SK-N-SH (cell line): ENCODE results near the gene DIPK1A. TPM values are rescaled to one million over a fixed set of nuclear protein-coding genes. Genes with fewer than 3 reads are reported as not detected.
A peak's percentile ranks its signal among the peaks of the same experiment; 100 is the strongest.

Experiments used
- CTCF ChIA-PET: fragments of 300-600, 350-600 bp; formaldehyde crosslinking; extraction: SDS; loops from one replicate; lab custom pipeline; 2021; lab: Yijun Ruan, JAX
- POLR2A ChIA-PET: fragments of 350-600 bp; sonication (Branson Sonifier 250); formaldehyde crosslinking; extraction: SDS; loops from one replicate; lab custom pipeline; 2020; ENCODE audit warnings: antibody characterized with exemption, inconsistent platforms; lab: Yijun Ruan, JAX
- DNase-seq: peaks from one replicate; pipeline ENCODE4 v3.0.0; 2012
- H2AFZ ChIP-seq: fragments of 200-600 bp; sonication (generic); 2 replicates; pipeline ENCODE4 v1.8.1; 2016; ENCODE audit warnings: antibody characterized with exemption, mild to moderate bottlenecking, low read depth
- H3F3A ChIP-seq: fragments of 200-600 bp; sonication (generic); replicated peaks from 2 replicates; pipeline ENCODE3; 2016; ENCODE audit warnings: antibody characterized with exemption, mild to moderate bottlenecking; ENCODE audit not compliant: insufficient read depth
- H3K27ac ChIP-seq, 2 experiments: fragments of 200-500 bp in 1 of 2; fragments of 200-600 bp in 1 of 2; sonication (Bioruptor generic) in 1 of 2; sonication (generic), shearing (Covaris generic) in 1 of 2; 2 replicates each; pipeline versions ENCODE4 v1.5.1 to v1.6.1; 2014 to 2016; ENCODE audit warnings: low read depth in 2 of 2, inconsistent platforms in 1 of 2, low read length in 1 of 2, mild to moderate bottlenecking in 1 of 2, mixed read lengths in 1 of 2
- H3K27me3 ChIP-seq: fragments of 200-600 bp; sonication (generic), shearing (Covaris generic); 2 replicates; pipeline ENCODE4 v1.6.1; 2016; ENCODE audit warnings: mixed run types; ENCODE audit not compliant: insufficient read depth
- H3K36me3 ChIP-seq, 2 experiments: fragments of 200-500 bp in 1 of 2; fragments of 200-600 bp in 1 of 2; sonication (Bioruptor generic) in 1 of 2; sonication (generic) in 1 of 2; replicated peaks in 1 of 2; 2 replicates each; pipeline versions ENCODE3 to v1.5.1; 2014 to 2016; ENCODE audit warnings: low read length in 1 of 2, mild to moderate bottlenecking in 1 of 2; ENCODE audit not compliant: insufficient read depth in 2 of 2, control insufficient read depth in 1 of 2
- H3K4me1 ChIP-seq, 2 experiments: fragments of 200-500 bp in 1 of 2; fragments of 200-600 bp in 1 of 2; sonication (Bioruptor generic) in 1 of 2; sonication (generic), shearing (Covaris generic) in 1 of 2; 2 replicates each; pipeline versions ENCODE4 v1.5.1 to v1.6.1; 2014 to 2016; ENCODE audit warnings: low read depth in 1 of 2, low read length in 1 of 2, mixed run types in 1 of 2; ENCODE audit not compliant: insufficient read depth in 2 of 2, control insufficient read depth in 1 of 2
- H3K4me2 ChIP-seq: fragments of 200-600 bp; sonication (generic), shearing (Covaris generic); 2 replicates; pipeline ENCODE4 v1.6.1; 2017; ENCODE audit warnings: mixed run types
- H3K4me3 ChIP-seq, 2 experiments: fragments of 200-500 bp in 1 of 2; fragments of 200-600 bp in 1 of 2; sonication (Bioruptor generic) in 1 of 2; sonication (generic), shearing (Covaris generic) in 1 of 2; 2 replicates each; pipeline versions ENCODE4 v1.5.1 to v1.8.1; 2014 to 2016; ENCODE audit warnings: low read depth in 2 of 2, inconsistent platforms in 1 of 2, low read length in 1 of 2, mild to moderate bottlenecking in 1 of 2, mixed read lengths in 1 of 2, moderate library complexity in 1 of 2
- H3K79me2 ChIP-seq: fragments of 200-600 bp; sonication (generic); 2 replicates; pipeline ENCODE4 v1.8.1; 2017; ENCODE audit warnings: mild to moderate bottlenecking; ENCODE audit not compliant: insufficient read depth
- H3K9ac ChIP-seq: fragments of 200-600 bp; sonication (generic); 2 replicates; pipeline ENCODE4 v1.6.1; 2017; ENCODE audit warnings: mixed run types
- H3K9me2 ChIP-seq: fragments of 200-600 bp; sonication (generic); 2 replicates; pipeline ENCODE4 v1.6.1; 2017; ENCODE audit warnings: mixed run types
- H3K9me3 ChIP-seq: fragments of 200-600 bp; sonication (generic); 2 replicates; pipeline ENCODE4 v1.6.1; 2017; ENCODE audit warnings: mixed run types, mild to moderate bottlenecking, moderate library complexity
- H4K20me1 ChIP-seq: fragments of 200-600 bp; sonication (generic); 2 replicates; pipeline ENCODE4 v1.6.1; 2017; ENCODE audit warnings: mild to moderate bottlenecking, mixed run types; ENCODE audit not compliant: insufficient read depth
- CHD2 ChIP-seq: fragments of 150-350 bp; IDR thresholded peaks from 2 replicates; pipeline ENCODE4 v1.6.1; 2018; ENCODE audit warnings: low read length; ENCODE audit not compliant: partially characterized antibody
- EZH2phosphoT487 ChIP-seq: fragments of 200-600 bp; sonication (generic); IDR thresholded peaks from 2 replicates; pipeline ENCODE4 v1.6.1; 2017; ENCODE audit warnings: low read depth, mixed run types, mild to moderate bottlenecking, antibody characterized with exemption, moderate library complexity, borderline replicate concordance
- JUND ChIP-seq: IDR thresholded peaks from 2 replicates; pipeline ENCODE4 v1.4.0; 2012
- MAX ChIP-seq: IDR thresholded peaks from 2 replicates; pipeline ENCODE4 v1.4.0; 2012; ENCODE audit warnings: low read depth
- NRF1 ChIP-seq: IDR thresholded peaks from 2 replicates; pipeline ENCODE4 v1.6.1; 2012; ENCODE audit warnings: low read depth, mild to moderate bottlenecking, low read length
- RAD21 ChIP-seq: IDR thresholded peaks from 2 replicates; pipeline ENCODE4 v1.6.1; 2012; ENCODE audit warnings: mild to moderate bottlenecking, low read length
- RFX5 ChIP-seq: IDR thresholded peaks from 2 replicates; pipeline ENCODE4 v1.6.1; 2012; ENCODE audit warnings: mild to moderate bottlenecking, improper control_type of control experiment, low read length
- RXRA ChIP-seq: IDR thresholded peaks from 2 replicates; pipeline ENCODE4 v1.4.0; 2012; ENCODE audit warnings: low read depth, mild to moderate bottlenecking, borderline replicate concordance
- SIN3A ChIP-seq: IDR thresholded peaks from 2 replicates; pipeline ENCODE4 v1.6.1; 2012; ENCODE audit warnings: low read depth, mild to moderate bottlenecking, low read length, moderate library complexity, borderline replicate concordance
- SMC3 ChIP-seq: IDR thresholded peaks from 2 replicates; pipeline ENCODE4 v1.6.1; 2012; ENCODE audit warnings: low read depth, low read length, improper control_type of control experiment
- TAF1 ChIP-seq: IDR thresholded peaks from 2 replicates; pipeline ENCODE4 v1.6.1; 2012; ENCODE audit warnings: low read depth, mild to moderate bottlenecking, low read length, moderate library complexity, borderline replicate concordance
- TEAD4 ChIP-seq: IDR thresholded peaks from 2 replicates; pipeline ENCODE4 v1.4.0; 2012; ENCODE audit warnings: mild to moderate bottlenecking, borderline replicate concordance; ENCODE audit not compliant: insufficient read depth
- ZBTB33 ChIP-seq: IDR thresholded peaks from 2 replicates; pipeline ENCODE4 v1.4.0; 2012; ENCODE audit warnings: low read depth, borderline replicate concordance
- WGBS: methylation state at CpG from one replicate; pipeline ENCODE4 v1.1.6; 2017; ENCODE audit warnings: low lambda C conversion rate; 5-methylcytosine and 5-hydroxymethylcytosine counted together
- polyA plus RNA-seq, 3 experiments: library from polyadenylated mRNA; depleted of rRNA; stranded (reverse); fragments of >200 nt; gene quantifications; 2 replicates each; pipeline ENCODE4 v1.2.3, GENCODE V29; 2012
- TF ChIP-seq, protein P1 (sequence below): IDR thresholded peaks from 2 replicates; pipeline ENCODE4 v1.6.1; 2012; ENCODE audit warnings: mild to moderate bottlenecking, low read depth, low read length, moderate library complexity
- TF ChIP-seq, protein P2 (sequence below): fragments of 200-600 bp; sonication (generic); IDR thresholded peaks from 2 replicates; pipeline ENCODE4 v1.6.1; 2017; ENCODE audit warnings: antibody characterized with exemption, mild to moderate bottlenecking, moderate library complexity

Gene DIPK1A
- polyA plus RNA-seq, 1 of the 3 experiments (the other 2 are of a cell fraction): 3.4 TPM

DNA sequence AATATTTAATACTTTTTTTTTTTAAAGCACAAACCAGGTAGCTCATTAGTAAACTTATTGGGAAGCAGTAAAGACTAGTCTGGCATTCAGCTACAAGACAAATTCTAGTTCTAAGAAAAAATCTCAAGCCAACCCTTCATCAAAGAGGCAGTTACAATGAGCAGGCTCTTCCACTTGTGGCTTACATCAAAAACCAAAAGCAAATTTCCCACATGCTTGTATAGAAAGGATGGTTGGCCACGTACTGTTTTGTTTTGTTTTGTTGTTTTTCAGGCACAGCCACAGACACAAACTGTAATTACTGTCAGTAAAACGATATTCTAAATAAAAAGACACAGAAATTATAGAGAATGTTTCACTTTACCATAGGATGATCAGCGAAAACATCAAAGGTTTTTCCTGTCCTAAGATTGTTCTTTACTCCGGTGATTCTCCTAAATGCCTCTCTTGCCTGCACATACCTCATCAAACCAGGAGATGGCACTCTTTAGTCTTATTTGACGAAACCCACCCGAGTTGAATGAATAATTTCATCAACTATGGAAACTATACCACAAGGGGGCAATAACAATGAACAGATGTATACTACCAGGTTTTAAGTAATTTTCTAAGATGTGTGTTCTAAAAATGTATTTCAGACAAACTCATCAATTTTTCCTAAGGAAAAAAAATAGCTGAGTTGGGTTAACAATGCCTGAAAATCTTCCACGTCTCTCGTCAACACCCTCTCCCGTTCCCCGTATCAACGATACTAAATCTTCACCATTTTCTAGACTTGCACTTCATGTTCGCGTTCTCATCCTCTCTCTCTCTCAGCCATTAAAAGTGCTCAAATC lies 102.5 kb downstream of the DIPK1A start:
- 18% methylated on average over 13 of the region's 13 CpGs for WGBS
- Histone ChIP-seq H2AFZ (peak overlapping the region; percentile 62), H4K20me1 (no peaks in the 10 kb centered on the region), H3K9me3 (no peaks in the 10 kb centered on the region), H3K4me2 (no peak overlapping the region), H3K79me2 (no peaks in the 10 kb centered on the region), H3K27ac (no peak overlapping the region), H3F3A (no peaks in the 10 kb centered on the region), H3K9ac (no peak overlapping the region), H3K27me3 (no peaks in the 10 kb centered on the region), H3K36me3 (no peaks in the 10 kb centered on the region), H3K4me1 (peaks cover 0 to 6% of the 10 kb centered on the region in 2 experiments; a peak in 1 of 4 replicates), H3K4me3 (no peak overlapping the region; a peak in 1 of 4 replicates), H3K9me2 (no peaks in the 10 kb centered on the region)
- DNase-seq: peak; percentile 71
- TF ChIP-seq CHD2 (peak; percentile 21), SMC3 (peak; percentile 98), RXRA (no peak), ZBTB33 (no peak), TEAD4 (no peak), RFX5 (peak; percentile 33; the same call in 1 of the 2 replicates), RAD21 (peak; percentile 99), EZH2phosphoT487 (no peak), TAF1 (no peak), MAX (no peak), NRF1 (peak; percentile 23; the same call in 1 of the 2 replicates), JUND (no peak), SIN3A (no peak)
- TF ChIP-seq, protein P1, sequence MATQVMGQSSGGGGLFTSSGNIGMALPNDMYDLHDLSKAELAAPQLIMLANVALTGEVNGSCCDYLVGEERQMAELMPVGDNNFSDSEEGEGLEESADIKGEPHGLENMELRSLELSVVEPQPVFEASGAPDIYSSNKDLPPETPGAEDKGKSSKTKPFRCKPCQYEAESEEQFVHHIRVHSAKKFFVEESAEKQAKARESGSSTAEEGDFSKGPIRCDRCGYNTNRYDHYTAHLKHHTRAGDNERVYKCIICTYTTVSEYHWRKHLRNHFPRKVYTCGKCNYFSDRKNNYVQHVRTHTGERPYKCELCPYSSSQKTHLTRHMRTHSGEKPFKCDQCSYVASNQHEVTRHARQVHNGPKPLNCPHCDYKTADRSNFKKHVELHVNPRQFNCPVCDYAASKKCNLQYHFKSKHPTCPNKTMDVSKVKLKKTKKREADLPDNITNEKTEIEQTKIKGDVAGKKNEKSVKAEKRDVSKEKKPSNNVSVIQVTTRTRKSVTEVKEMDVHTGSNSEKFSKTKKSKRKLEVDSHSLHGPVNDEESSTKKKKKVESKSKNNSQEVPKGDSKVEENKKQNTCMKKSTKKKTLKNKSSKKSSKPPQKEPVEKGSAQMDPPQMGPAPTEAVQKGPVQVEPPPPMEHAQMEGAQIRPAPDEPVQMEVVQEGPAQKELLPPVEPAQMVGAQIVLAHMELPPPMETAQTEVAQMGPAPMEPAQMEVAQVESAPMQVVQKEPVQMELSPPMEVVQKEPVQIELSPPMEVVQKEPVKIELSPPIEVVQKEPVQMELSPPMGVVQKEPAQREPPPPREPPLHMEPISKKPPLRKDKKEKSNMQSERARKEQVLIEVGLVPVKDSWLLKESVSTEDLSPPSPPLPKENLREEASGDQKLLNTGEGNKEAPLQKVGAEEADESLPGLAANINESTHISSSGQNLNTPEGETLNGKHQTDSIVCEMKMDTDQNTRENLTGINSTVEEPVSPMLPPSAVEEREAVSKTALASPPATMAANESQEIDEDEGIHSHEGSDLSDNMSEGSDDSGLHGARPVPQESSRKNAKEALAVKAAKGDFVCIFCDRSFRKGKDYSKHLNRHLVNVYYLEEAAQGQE: no peak
- TF ChIP-seq, protein P2, sequence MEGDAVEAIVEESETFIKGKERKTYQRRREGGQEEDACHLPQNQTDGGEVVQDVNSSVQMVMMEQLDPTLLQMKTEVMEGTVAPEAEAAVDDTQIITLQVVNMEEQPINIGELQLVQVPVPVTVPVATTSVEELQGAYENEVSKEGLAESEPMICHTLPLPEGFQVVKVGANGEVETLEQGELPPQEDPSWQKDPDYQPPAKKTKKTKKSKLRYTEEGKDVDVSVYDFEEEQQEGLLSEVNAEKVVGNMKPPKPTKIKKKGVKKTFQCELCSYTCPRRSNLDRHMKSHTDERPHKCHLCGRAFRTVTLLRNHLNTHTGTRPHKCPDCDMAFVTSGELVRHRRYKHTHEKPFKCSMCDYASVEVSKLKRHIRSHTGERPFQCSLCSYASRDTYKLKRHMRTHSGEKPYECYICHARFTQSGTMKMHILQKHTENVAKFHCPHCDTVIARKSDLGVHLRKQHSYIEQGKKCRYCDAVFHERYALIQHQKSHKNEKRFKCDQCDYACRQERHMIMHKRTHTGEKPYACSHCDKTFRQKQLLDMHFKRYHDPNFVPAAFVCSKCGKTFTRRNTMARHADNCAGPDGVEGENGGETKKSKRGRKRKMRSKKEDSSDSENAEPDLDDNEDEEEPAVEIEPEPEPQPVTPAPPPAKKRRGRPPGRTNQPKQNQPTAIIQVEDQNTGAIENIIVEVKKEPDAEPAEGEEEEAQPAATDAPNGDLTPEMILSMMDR: peak; percentile 99
- ChIA-PET POLR2A (no interaction called here), CTCF (interaction anchor here (0.6 to 13.1 kb wide), 67 partner anchors 10 to 486 kb away, joined by 3 to 193 read pairs (median 5); partner anchors contain the start of genes DIPK1A, DR1 and RPL5)
